AG10803 (cell line): ENCODE measurements around the gene GREM2.

Experiments
- DNase-seq: peaks from one replicate; pipeline ENCODE4 v3.0.0; 2010; ENCODE audit warnings: low read depth
- H3K4me3 ChIP-seq: 2 replicates; pipeline ENCODE4 v1.5.1; 2011; ENCODE audit warnings: mild to moderate bottlenecking, low read length, control low read depth
- CTCF ChIP-seq: conservative IDR thresholded peaks from 2 replicates; pipeline ENCODE4 v1.5.1; 2011; ENCODE audit warnings: mild to moderate bottlenecking, low read length, control low read depth, inconsistent platforms

Gene GREM2

DNA sequence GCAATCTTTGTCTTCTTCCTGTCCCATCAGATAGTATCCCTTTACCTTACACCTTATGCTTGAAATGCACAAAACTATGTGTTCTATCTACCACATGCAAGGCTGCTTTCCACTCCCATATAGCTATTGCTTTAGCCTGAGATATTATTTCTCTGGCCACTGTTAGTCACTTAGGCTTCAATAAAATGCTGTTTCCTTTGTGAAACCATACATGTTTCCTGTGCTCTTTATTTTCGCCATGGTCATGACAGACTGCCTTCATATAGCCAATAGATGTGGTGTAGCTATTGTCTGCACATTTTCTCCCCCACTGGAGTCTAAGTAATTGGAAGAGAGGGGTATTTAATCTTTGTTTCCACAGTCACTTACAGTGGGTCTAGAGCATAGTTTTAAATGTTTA lies 108.4 kb downstream of the GREM2 start:
- TF ChIP-seq CTCF = no peak
- H3K4me3 ChIP-seq = no peak overlapping the region
- DNase-seq = no peak

GRCh38 chr1:240503036-240503435 lies 108.9 kb downstream of the GREM2 start:
- no peak for DNase-seq
- no peak overlapping the region for H3K4me3 ChIP-seq
- TF ChIP-seq CTCF = no peak

DNA sequence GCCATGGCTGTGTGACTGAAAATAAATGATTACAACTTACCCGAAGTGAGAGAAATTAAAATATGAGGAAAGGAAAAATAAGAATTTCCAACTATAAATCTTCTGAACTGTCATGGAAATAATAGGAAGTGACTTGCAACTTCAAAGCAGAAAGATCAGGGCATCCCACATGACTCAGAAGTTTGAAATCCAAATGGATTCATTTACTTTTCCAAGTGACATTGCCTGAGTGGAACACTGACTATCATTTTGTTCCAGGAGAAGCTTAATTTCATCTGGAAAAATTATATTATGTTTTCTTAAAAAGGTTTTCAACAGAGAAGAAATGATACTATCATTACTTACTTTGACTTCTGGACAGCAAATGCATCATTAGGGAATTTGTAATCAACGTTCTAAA lies 110.8 kb downstream of the GREM2 start:
- DNase-seq = peak; percentile 43
- TF ChIP-seq CTCF = no peak
- H3K4me3 ChIP-seq = no peak overlapping the region

GRCh38 chr1:240500647-240501046 lies 111.3 kb downstream of the GREM2 start:
- no peak for TF ChIP-seq CTCF
- no peak overlapping the region for H3K4me3 ChIP-seq
- DNase-seq = no peak

- no peak overlapping the region for H3K4me3 ChIP-seq
- no peak for TF ChIP-seq CTCF
- DNase-seq = peak; percentile 56
Observed at GRCh38 chr1:240499012-240499411, 112.9 kb downstream of the GREM2 start.

DNA sequence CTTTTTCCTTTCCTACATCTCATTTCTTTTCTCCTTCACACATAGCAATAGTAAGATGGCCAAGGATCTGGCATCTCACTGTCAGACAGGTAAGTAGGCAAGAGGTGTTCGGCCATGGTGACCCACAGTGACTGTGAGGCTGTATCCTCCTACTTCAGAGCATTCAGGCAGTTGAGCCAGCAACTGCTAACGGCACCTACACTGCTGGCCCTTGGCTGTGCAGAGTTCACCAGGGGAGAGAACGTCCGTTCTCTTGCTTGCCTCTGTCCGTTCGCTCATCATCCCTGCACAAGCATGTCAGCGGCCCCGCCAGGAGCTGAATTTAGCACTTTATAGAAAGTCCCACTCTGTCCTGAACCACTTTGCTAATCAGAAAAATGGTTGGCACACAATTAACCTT lies 113.6 kb downstream of the GREM2 start:
- H3K4me3 ChIP-seq = no peak overlapping the region

GRCh38 chr1:240497908-240498307 lies 114.0 kb downstream of the GREM2 start:
- TF ChIP-seq CTCF = no peak
- DNase-seq = peak; percentile 31
- no peak overlapping the region for H3K4me3 ChIP-seq

More for the DNA sequence above, 113.6 kb downstream of the GREM2 start:
- DNase-seq = no peak
- no peak for TF ChIP-seq CTCF
